ENCODE results near the gene RPS6KA5.
"Not testable (repeated sequence)": the region's sequence is repeated elsewhere in the genome, so short reads cannot be mapped to it uniquely, and the experiment has no call there.

Gene RPS6KA5

DNA sequence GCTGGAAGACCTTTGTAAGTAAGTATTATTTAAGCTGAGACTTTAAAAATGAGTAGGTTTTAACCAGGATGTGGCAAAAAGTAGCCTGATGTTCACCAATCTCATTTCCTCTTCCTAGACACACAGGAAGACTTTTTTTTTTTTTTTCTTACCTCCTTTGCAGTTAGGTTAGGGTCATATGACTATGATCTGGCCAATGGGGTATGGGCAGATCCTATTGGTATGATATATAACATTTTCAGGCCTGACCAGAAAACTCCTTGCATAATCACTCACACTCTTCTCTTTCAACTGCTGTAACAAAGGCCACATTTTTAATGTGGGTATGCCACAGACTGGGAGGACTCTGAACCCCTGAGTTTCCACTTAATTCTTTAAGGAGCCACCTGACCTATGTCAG, 2.7 kb upstream of the RPS6KA5 start:
- no peak for DNase-seq

- DNase-seq, result no peak
Measured at GRCh38 chr14:91062600-91062999, 2.2 kb upstream of the RPS6KA5 start.

GRCh38 chr14:91061056-91061887, 831 bp upstream of the RPS6KA5 start:
- no peak for DNase-seq

GRCh38 chr14:91059576-91060350, 678 bp downstream of the RPS6KA5 start:
- DNase-seq, result no peak

DNA sequence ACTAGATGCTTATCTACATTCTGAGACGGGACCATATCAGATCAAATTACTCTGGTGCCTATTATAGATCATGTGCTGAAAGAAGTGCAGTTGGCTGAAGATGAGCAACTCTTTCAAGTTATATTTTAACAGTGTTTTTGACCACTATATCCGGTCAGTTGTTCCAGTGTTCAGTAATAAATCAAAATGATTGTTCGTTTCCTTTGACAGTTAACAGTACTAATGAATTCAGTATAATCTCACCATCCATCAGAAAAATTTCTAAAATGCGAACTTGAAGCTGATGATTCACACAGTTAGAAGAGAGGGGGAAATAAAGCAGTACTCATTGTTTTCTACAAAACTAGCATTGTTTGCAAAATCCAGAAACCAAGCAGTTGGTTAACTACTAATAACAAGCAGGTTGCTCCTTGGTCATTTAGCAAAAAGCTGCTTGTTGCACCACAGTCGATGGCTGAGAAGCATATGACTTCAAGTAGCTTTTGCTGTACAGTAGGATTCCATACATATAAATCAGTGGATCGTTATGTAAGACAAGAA, 2.3 kb downstream of the RPS6KA5 start:
- no peak for DNase-seq

GRCh38 chr14:91056361-91056760, 4.1 kb downstream of the RPS6KA5 start:
- DNase-seq, result no peak

GRCh38 chr14:91055016-91055415, 5.4 kb downstream of the RPS6KA5 start:
- no peak for DNase-seq

GRCh38 chr14:91048676-91049075, 11.8 kb downstream of the RPS6KA5 start:
- no peak for DNase-seq

DNA sequence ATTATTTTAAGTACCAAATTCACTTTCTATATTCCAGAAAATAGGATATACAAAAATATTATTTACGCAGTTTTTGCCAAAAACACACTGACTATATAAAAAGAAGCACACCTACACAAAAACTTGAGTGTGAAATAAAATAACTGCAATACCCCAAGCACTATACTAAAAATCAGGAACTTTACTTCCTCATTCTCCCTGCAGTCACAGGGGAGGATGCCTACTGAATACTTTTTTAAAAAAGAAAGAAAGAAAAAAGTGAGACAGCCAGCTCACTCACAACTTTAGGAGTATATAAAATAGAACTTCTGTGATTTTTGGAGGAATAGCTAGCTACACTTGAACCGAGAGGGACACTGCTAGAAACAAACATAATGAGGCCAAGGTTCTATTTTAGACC, 12.2 kb downstream of the RPS6KA5 start:
- no peak for DNase-seq

- DNase-seq, result no peak
Measured at GRCh38 chr14:91047174-91047753, 13.2 kb downstream of the RPS6KA5 start.

- no peak for DNase-seq
Measured at GRCh38 chr14:91046488-91047072, 13.9 kb downstream of the RPS6KA5 start.

DNA sequence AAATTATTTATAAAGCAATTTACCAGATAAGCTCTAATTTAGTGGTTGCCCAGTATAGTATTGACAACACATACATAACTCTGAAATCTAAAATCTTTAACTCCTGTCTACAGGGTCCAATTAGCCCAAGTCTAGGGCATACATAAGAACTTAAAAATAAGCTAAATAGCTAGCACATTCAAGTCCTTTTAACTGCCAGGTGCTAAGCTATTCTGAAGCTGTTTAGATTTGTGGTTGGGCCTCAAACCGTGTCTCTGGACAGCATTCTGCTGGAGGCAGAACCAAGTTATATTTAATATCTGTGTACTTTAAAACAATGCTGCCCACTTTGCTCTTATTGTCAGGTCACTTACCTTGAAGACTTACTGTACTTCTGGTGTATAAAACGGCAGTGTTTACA, 19.0 kb downstream of the RPS6KA5 start:
- no peak for DNase-seq

GRCh38 chr14:91040545-91040944, 19.9 kb downstream of the RPS6KA5 start:
- DNase-seq, result no peak

DNA sequence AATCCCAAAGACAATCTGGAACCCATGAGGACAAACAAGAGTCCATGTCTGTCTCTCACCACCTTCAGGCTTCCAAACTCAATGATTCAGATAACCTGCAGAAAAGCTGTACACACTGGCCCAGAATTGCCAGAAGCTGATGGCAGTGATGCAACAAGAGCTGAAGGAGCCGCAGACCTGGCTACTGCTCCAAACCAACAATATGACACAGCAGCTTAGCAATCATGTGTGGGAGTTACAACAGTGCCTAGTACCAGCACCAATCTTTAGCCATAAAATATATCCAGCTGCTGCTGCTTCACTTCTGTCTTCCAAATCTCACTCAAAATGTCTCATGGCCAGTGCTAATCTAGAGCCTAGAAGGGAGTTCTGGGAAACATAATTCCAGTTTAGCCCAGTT, 22.0 kb downstream of the RPS6KA5 start:
- no peak for DNase-seq

DNA sequence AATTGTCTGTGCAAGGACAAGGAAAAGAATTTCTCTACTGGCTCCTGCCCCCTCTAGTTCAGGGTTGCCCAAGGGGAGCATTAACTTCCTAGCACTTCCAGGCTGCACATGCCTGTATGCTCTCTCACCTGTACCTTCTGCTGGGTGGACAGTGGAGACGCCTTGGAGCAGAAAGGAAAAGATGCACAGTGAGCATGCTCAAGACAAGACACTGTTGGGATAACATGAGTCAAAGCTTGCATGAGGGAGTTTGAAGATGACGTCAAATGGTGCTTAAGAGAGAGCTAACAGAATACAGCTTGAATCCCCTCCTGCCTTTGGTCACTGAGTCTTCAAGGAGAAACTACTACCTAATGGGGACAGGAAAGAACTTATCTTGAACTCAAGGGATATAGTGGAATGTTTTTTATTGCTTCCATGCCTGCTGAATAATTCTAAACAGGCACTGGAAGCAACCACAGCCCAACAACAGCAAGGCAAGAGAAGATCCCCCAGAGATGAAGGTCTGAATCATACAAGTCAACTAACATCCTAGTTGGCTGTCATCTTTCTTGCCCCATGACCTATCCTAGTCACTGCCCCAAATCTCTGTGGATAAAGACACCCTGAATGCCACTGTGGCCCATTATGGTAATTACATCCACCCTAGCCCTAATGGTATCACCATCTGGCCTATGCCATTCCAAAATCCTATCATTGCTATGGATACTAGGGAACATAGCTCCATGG, 23.5 kb downstream of the RPS6KA5 start:
- DNase-seq, result no peak

- no peak for DNase-seq
Measured at GRCh38 chr14:91035855-91036254, 24.6 kb downstream of the RPS6KA5 start.

GRCh38 chr14:91034379-91034778, 26.1 kb downstream of the RPS6KA5 start:
- DNase-seq, result not testable (repeated sequence)

GRCh38 chr14:91032248-91032647, 28.2 kb downstream of the RPS6KA5 start:
- DNase-seq, result no peak

- no peak for DNase-seq
Measured at GRCh38 chr14:91031666-91032065, 28.8 kb downstream of the RPS6KA5 start.

DNA sequence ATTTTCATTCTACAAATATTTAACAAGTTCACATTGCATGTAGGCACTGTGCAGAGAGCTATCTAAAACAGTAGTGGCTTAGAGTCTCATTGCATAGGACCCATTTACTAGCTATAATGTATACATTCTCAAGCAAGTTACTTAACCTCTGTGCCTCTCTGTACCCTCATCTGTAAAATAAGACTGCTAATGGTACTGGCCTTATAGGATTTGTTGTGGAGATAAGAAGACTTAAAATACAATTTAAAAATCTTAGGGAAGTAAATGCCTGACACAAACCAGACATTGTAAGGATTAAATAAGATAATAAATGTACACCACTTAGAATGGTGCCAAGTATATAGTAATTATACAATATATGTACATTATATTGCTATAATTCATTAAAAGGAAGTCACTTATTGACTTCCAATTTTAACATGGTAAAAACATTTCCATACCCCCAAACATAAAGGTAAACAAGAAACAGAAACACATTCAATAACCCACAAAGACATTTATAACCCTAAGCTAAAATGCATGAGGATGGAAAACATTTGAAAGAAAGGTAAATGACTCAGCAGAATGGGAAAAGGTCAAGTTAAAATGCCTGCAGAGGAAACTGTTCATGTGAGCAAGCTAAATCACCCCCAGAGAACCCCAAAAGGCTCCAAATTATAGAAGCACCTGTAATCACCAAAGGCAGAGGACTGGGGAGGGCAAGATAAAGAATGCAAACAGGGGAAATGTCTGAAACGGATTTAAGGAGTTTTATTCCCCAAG, 30.8 kb downstream of the RPS6KA5 start:
- DNase-seq, result no peak

DNA sequence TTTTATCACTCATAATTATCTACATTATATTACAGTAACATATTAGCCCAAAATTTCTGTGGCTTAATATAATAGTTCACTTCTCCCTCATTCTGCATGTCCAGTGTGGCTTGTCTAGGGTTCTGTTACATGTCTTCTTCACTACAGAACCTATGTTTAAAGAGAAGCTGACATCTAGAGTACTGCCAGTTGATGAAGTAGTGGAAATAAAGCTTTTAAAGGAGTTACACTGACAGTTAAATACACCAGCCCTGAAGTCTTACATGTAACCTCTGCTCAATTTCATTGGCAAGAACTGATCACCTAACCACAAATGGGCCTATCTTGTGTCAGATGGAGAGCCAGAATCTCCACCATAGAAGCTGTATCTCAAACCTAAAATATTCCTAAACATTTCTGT, 32.9 kb downstream of the RPS6KA5 start:
- DNase-seq, result no peak

DNA sequence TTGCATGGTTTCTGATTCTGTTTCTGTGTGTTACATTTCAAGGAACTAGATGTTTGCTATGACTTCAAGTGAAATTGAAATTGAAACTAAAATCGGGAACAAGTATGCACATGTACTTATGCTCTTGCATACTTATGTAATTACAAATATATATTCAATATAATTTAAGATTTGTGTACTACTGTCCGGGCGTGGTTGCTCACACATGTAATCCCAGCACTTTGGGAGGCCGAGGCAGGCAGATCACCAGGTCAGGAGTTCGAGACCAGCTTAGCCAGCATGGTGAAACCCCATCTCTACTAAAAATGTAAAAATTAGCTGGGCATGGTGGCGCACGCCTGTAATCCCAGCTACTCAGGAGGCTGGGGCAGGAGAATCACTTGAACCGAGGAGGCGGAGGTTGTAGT, 37.8 kb downstream of the RPS6KA5 start:
- DNase-seq, result not testable (repeated sequence)

Measured in NCI-H446 treated with DMSO at 0.1 percent for 48 hours (cell line).